ENCODE measurements around the gene FRMD6.

DNA sequence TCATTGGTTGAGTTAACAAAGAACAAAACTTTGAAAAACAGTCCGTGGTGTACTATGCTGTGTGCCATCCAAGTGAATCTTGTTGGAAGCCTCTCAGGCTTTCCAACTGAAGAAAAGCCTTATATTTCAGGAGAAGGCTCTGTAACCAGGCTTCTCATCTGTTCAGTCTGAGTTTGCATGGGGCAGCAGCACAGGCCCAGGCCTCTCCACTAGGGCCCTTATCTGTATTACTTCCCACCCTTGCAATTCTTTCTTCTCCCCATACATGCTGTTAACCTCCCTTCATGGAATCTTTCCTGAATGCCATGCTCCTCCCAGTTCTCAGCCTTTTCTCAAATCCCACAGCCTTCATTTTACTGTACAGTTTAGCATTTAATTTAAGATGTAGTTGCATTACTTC, 28.3 kb downstream of the FRMD6 start:
- TF ChIP-seq CTCF (IDR thresholded peaks at IDR 0.05) (no peak), REST (IDR thresholded peaks at IDR 0.05; ENCODE audit: insufficient read depth in 1 of 2, low read depth in 2 of 2, low read length in 1 of 2) (no peak), POLR2AphosphoS5 (IDR thresholded peaks at IDR 0.05; ENCODE audit: low read depth, low read length) (no peak)

Measured in Panc1 (cell line).